Renal pelvis (tissue), 4 donors: Measurements from ENCODE around the gene TMEM250. TPM values are rescaled to one million over a fixed set of nuclear protein-coding genes. Genes with fewer than 3 reads are reported as not detected.

Source experiments
- DNase-seq: peaks from one replicate; pipeline ENCODE4 v3.0.0-alpha.2; 2013
- polyA plus RNA-seq, 3 donors: library from polyadenylated mRNA; unstranded; fragments of 120-200 nt; gene quantifications; one replicate each; pipeline ENCODE4 v1.2.1, GENCODE V29; 2013; ENCODE audit not compliant: insufficient read length in 3 of 3

The TMEM250 gene
- polyA plus RNA-seq, 3 donors: 19.9 to 24.5 (median 23.2) TPM

GRCh38 chr9:136098844-136099243 lies 19.8 kb downstream of the TMEM250 start:
- DNase-seq: no peak

DNA sequence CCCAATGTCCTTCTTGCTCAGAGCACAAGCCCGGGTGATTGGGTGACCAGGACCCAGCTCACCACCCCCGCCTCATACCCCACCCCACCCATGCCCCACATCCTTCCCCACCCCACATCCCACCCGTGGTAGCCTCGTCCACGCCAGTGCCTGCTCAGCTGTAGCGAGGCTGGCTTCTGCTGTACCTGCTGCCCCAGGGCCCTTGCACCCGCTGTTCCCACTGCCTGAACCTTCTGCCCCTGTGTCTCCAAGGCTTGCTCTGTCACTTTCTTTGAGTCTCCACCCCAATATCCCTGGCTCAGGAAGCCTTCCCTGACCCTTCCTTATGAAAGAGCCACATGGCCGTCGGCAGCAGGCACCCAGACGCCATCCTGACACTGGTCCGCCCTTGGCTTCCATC lies 20.5 kb downstream of the TMEM250 start:
- no peak for DNase-seq

DNA sequence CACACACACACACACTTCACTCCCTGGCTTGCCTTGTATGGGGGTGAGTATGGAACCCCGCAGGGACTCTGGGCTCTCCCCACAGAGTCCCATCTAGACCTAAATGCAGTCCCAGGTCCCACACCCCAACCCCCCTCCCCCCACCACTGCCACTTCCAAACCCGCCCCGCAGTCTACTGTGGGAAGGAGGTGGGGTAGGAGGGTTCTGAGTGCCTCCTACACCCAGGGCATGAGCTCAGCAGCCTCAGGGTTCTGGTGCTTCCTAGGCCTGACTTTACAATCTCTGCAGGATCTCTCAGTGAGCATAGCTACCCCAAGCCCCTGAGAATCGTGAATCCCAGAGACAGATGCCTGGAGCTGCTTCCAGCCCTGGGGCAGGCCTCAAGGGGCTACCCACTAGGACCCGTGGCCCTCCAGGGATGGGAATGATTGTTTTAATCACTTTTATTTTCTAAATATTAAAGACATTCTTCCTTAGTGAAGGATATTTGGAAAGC lies 22.1 kb downstream of the TMEM250 start:
- no peak for DNase-seq

GRCh38 chr9:136095070-136096058 lies 23.3 kb downstream of the TMEM250 start, which contains the start of gene NACC2:
TSS of gene NACC2 (minus strand) at chr9:136095289. CDS start at chr9:136050521, 44,768 bp downstream.
- DNase-seq: no peak

DNA sequence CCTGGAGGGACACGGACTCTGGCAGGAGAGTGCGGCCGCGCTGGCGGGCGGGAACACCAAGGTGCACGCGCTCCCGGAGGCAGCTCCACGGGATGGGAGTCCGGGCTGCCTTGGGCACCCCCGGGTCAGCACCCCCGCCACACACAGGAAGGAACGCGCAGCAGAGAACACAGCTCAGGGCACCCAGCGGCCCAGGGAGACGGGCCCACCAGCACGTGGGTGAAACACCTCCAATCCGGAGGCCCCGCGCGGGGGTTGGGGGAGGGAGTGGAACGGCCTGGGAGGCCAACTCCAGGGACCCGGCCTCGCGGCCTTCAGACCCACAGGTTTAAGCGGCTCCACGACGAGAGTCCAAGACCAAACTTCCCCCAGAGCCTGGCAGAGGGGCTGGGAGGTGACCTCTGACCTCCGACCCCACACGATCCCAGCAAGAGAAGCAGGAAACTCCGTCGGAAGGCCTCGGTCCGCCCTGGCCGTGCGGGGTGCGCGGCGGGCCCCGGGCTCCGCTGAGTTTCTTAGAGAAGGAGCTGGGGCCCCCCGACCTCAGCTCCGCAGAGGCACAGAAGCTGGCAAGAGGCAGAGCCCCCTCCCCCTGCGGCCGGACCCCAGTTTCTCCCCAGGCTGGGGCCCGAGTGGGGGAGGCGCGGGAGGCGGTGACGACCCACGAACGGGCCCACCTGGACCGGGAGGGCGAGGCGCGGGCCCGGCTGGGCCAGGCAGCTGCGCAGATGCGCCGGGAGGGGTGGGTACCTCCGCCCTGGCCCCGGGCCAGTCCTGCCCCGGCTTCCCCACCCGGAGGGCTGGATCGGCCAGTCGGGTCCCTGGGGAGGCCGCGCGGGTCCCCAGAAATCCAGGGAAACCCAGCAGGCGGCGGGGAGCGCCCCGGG lies 24.4 kb downstream of the TMEM250 start:
- DNase-seq: no peak

GRCh38 chr9:136093346-136093986 lies 25.2 kb downstream of the TMEM250 start:
- DNase-seq: no peak

- DNase-seq: no peak
Observed at GRCh38 chr9:136092741-136093140, 25.9 kb downstream of the TMEM250 start.

- no peak for DNase-seq
Observed at GRCh38 chr9:136092353-136092650, 26.4 kb downstream of the TMEM250 start.

DNA sequence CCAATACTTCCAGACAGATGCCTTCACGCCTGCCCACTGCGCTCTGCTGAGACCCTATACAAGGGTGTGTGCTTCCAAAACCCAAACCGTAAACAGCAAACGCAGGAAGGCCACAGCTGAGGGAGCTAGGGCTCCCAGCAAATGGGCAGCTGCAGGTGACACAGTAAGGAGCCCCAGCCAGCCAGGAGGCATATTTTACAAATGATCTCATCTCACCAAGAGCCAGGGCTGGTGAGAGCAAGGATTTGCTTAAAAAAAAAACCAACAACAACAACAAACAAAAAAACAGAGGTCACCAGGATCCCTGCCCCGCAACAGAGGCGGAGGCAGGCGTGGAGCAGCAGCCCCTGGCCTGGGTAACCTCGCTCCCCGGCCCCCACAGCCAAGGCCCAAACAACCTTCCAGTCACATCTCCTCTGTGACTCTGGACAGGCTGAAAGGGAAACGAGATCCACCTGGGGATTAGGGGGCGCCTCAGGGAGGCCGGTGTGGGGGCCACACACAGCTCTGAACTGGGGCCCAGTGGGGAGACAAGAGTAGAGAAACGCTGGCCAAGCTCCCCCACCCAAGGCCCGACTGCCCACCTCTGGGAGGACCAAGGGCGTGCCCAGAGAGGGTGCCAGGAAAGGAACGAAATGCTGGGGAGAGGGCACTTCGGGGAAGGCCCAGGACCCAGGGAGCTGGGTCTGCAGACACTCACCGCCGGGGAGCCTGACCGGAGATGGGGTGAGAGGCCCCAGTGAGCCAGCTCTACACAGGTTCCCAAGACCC lies 26.9 kb downstream of the TMEM250 start:
- DNase-seq: no peak

DNA sequence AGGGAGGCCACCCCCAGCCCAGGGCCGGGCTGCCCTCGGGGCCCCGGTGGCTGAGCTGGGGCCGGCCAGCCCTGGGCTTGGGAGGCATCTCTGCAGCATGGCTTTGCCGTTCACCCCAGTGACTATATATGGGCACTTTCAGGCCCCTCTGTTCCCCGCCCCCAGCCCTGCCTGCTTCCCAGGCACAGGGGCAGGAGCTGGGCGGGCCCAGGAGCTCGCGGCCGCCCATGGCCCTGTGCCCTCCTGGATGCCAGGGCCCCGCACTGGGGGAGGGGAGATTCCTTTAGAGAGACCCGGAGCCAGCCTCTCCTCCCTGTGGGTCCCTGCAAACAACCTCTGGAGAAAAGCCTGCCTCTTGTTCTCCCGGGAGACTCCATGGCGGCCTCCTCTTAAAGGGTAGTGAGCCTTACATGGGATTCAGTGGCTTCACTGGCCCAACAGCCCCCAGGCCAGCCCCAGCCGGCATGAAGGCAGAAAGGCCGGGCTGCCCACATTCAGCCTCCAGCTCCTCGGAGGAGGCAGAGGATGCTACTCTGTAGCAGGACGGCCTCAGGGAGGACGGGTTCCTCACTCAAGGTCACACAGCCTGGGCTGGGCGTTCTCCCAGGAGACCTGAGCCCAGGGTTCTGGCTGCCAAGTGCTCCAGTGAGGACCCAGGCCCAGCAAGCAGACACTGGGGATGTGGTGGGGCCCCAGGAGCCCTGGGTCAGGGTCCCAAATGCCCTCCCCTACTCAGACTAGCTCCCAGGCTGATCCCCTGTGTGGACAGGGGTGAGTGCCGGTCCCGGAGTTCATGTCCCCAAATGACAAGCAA lies 27.7 kb downstream of the TMEM250 start:
- DNase-seq: no peak

DNA sequence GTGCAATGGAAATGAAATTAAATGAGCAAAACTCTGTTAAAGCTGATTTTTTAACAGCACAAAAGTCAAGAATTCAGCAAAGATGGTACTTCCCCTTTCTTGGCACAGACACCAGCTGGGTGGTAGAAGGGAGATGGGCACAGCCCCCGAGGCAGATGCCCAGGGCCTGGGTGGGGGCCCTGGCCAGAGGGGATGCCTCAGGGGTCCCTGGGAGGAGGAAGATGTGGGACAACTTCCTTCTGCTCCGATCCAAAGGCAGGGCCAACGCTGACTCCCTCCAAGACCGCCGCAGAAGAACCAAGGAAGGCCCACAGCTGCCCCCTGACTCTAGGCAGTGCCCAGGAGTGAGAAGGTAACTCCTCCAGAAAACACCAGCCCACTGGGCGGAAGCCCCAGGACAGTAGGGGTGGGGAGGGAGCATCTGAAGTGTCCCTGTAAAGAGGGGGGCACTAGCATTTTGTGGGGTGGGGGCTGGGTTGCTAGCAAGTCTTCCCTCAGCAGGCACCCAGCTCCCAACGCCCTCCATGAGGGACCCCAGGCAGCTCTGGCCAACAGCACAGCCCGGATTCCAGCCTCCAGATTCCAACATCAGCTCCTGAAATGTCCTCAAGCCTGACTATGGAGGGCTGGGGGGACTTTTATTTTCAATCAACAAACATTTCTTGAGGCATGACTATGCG lies 28.5 kb downstream of the TMEM250 start:
- no peak for DNase-seq

- DNase-seq: no peak
Observed at GRCh38 chr9:136089697-136090045, 29.0 kb downstream of the TMEM250 start.

DNA sequence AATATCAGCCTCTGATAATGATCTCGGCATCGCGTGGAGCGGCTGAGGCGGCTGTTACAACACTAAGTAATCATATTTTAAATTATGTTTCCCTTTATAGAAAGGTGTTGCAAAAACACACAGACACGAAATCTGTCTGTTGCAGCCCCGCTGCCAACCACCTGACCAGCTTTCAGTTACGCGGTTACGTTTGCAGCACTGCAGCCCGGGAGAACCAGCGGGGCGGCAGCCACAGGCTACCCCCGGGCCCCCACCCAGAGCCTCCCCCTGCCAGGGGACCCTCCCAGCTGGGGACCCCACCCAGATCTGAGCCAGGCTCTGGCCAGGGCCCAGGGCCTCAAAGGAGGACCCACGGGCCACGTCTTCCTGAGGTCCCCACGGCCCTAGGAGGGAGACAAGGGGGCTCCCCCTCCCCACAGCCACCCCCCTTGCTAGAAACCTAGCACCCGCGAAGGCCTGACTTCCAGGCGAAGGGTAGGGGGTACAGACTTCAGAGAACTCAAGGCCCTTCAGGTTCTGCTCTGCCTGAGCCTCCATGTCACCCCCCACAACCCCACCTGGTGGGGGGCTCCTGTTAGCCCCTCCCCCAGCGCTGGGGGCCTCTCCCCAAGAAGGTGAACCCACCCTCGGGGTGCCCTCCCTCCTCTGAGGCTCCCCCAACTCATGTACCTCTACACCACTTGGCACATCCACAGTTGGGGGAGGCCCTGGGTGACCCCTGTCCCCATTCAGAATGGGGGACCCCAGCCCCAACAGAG lies 29.6 kb downstream of the TMEM250 start:
- DNase-seq: no peak

DNA sequence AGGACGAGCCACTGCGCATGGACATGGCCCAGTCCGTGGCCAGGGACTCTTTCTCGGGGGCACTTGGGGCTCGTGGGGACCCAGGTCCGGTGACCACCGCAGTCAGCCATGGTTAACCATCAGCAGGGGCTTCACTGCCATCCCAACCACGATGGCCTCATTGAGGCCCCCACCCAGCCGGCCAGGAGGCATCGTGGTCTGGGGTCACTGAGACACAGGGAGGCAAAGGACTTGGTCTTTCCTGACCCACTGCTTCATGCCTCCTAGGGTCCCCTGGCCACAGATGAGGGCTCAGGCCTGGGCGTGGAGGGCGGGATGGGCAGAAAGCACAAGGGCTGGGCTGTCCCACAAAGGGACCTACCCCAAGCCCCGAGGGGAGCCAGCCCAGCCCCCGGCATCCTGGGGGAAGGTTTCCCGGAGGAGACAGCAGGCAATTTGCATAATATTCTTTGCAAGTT lies 30.2 kb downstream of the TMEM250 start:
- DNase-seq: no peak

GRCh38 chr9:136087741-136088480 lies 30.8 kb downstream of the TMEM250 start:
- DNase-seq: no peak

GRCh38 chr9:136086951-136087740 lies 31.5 kb downstream of the TMEM250 start:
- DNase-seq: no peak

DNA sequence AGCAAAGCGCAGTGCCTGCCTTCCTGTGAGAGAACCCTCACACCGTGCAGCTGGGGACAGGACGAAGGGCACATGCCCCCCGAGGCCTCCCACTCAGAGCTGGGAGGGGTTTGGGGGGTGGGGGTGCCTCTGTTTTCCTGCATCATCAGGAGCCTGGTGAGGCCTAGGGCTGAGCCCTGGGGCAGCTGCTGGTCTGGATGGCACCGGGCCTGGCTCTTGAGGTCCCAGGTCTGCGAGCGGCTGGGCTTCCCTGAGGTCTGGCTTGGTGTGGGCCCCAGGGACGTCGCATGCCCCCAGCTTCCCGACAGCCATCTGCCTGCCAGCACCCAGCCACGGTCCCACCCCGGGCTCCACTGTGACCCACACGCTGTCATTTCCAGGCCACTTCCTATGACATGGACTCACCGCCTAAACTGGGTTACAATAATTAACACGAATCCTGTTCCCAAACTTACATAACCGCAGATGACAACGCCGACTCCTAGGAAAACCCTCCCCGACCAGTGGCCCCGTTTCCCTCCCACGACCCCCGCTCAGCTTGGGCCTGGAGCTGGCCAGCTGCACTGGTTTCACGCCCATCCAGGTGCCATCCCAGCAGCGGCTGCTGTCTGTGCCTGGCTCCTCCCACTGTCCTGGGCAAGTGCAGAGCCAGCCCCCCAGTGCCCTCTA lies 32.3 kb downstream of the TMEM250 start:
- DNase-seq: no peak
